Measurements from ENCODE around the gene C15orf62.

The C15orf62 gene

GRCh38 chr15:40755812-40756208, 14.0 kb upstream of the C15orf62 start:
- DNase-seq (ENCODE audit: low read depth): no peak

- DNase-seq (ENCODE audit: low read depth): no peak
Measured at GRCh38 chr15:40756938-40757337, 12.8 kb upstream of the C15orf62 start.

GRCh38 chr15:40759961-40760360, 9.8 kb upstream of the C15orf62 start:
- no peak for DNase-seq (ENCODE audit: low read depth)

GRCh38 chr15:40762919-40763800, 6.6 kb upstream of the C15orf62 start:
- DNase-seq (ENCODE audit: low read depth): peak; percentile 15

GRCh38 chr15:40763801-40764628, 5.8 kb upstream of the C15orf62 start, which contains the start of gene GCHFR:
Gene GCHFR, plus strand, starts transcription at chr15:40764068. Its CDS starts 113 bp downstream, at chr15:40764181.
- DNase-seq (ENCODE audit: low read depth): peak; percentile 66

- DNase-seq (ENCODE audit: low read depth): no peak
Measured at GRCh38 chr15:40764629-40765103, 5.1 kb upstream of the C15orf62 start.

GRCh38 chr15:40766194-40766815, 3.5 kb upstream of the C15orf62 start:
- no peak for DNase-seq (ENCODE audit: low read depth)

GRCh38 chr15:40766906-40767837, 2.6 kb upstream of the C15orf62 start:
- no peak for DNase-seq (ENCODE audit: low read depth)

GRCh38 chr15:40767838-40768500, 1.8 kb upstream of the C15orf62 start:
- DNase-seq (ENCODE audit: low read depth): no peak

- DNase-seq (ENCODE audit: low read depth): no peak
Measured at GRCh38 chr15:40768521-40769273, 1.1 kb upstream of the C15orf62 start.

GRCh38 chr15:40770147-40770721, 454 bp downstream of the C15orf62 start:
- no peak for DNase-seq (ENCODE audit: low read depth)

GRCh38 chr15:40771242-40771641, 1.5 kb downstream of the C15orf62 start:
- no peak for DNase-seq (ENCODE audit: low read depth)

- DNase-seq (ENCODE audit: low read depth): no peak
Measured at GRCh38 chr15:40772014-40772413, 2.2 kb downstream of the C15orf62 start.

- DNase-seq (ENCODE audit: low read depth): no peak
Measured at GRCh38 chr15:40773496-40773895, 3.7 kb downstream of the C15orf62 start.

GRCh38 chr15:40773902-40774301, 4.1 kb downstream of the C15orf62 start:
- DNase-seq (ENCODE audit: low read depth): no peak

- DNase-seq (ENCODE audit: low read depth): no peak
Measured at GRCh38 chr15:40775007-40775406, 5.2 kb downstream of the C15orf62 start.

GRCh38 chr15:40775740-40776536, 6.2 kb downstream of the C15orf62 start:
- DNase-seq (ENCODE audit: low read depth): no peak

- no peak for DNase-seq (ENCODE audit: low read depth)
Measured at GRCh38 chr15:40776537-40777141, 6.9 kb downstream of the C15orf62 start.
